IgD-negative memory B cell (primary cell): ENCODE data around the gene CCDC61. TPM values are rescaled to one million over a fixed set of nuclear protein-coding genes. Genes with fewer than 3 reads are reported as not detected.

ENCODE experiments used
- H3K27ac Mint-ChIP-seq, 3 donors: one replicate each; pipeline ENCODE4 v1.8.0; 2020 to 2022; ENCODE audit warnings: mild to moderate bottlenecking in 3 of 3, mixed read lengths in 3 of 3, moderate library complexity in 1 of 3
- H3K27me3 Mint-ChIP-seq: one replicate; pipeline ENCODE4 v1.8.0; 2021; ENCODE audit warnings: mixed read lengths
- H3K36me3 Mint-ChIP-seq: one replicate; pipeline ENCODE4 v1.8.0; 2020; ENCODE audit warnings: mild to moderate bottlenecking, mixed read lengths
- H3K4me1 Mint-ChIP-seq, 3 donors: one replicate each; pipeline ENCODE4 v1.8.0; 2020 to 2022; ENCODE audit warnings: mixed read lengths in 3 of 3, mild to moderate bottlenecking in 1 of 3
- H3K4me3 Mint-ChIP-seq, 4 donors: one replicate each; pipeline ENCODE4 v1.8.0; 2020 to 2022; ENCODE audit warnings: mild to moderate bottlenecking in 4 of 4, mixed read lengths in 4 of 4, moderate library complexity in 3 of 4
- H3K9me3 Mint-ChIP-seq, 3 donors: one replicate each; pipeline ENCODE4 v1.8.0; 2020 to 2021; ENCODE audit warnings: mixed read lengths in 3 of 3, mild to moderate bottlenecking in 1 of 3
- polyA plus RNA-seq: library from polyadenylated mRNA; unstranded; fragments of 300-500 nt; fragmentation: Illumina TruSeq; gene quantifications from one replicate; pipeline ENCODE4 v1.2.3, GENCODE V29; 2021

Gene CCDC61
- polyA plus RNA-seq, 1 donor from 2014 or later = 8.7 TPM

GRCh38 chr19:46017095-46017429, 21.8 kb downstream of the CCDC61 start:
- H3K36me3 Mint-ChIP-seq = no peaks in the 10 kb centered on the region
- peak overlapping the region; percentile 32 to 92 (median 72) for H3K4me3 Mint-ChIP-seq
- H3K4me1 Mint-ChIP-seq = peaks cover 7 to 9% (median 7%) of the 10 kb centered on the region in 3 donors
- no peak overlapping the region for H3K27ac Mint-ChIP-seq
- H3K9me3 Mint-ChIP-seq = no peaks in the 10 kb centered on the region
- peaks cover 8% of the 10 kb centered on the region for H3K27me3 Mint-ChIP-seq

DNA sequence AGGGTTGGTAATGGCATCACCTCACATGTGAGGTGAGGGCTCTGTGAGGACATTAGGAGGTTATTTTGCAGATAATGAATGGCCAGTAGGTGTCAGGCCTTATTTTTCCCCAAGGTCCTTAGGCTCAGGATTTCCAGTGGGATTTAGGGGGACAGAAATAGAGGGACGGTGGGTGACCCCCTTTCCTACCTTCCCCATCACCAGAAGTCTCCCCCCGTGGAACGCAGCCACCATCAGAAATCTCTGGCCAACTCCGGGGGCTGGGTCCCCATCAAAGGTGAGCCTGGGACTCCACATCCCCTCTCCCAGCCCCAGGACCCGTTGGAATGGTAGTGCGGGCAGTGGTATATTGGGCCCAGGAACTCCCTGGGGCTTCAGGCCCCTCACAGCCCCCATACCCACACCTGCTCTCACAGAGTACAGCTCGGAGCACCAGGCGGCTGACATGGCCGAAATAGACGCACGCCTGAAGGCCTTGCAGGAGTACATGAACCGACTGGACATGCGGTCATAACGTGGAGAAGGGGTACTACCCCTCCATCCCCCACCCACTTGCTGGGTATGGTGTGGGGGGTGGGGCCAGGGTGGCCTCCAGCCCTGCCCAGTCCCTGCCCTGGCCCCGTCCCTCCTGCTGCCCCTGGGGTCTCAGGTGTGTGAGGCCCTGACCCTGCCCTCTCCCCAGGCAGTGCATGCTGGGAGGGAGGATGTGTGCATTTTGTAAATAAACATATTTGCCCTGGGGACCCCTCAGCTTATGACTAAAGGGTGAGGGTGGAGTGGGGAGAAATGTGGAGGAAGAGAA, 22.8 kb downstream of the CCDC61 start:
- Mint-ChIP-seq H3K27ac (no peak overlapping the region), H3K36me3 (no peaks in the 10 kb centered on the region), H3K4me3 (peak overlapping the region in 2 of 4 donors; percentile 5 to 32), H3K4me1 (peaks cover 7 to 9% (median 7%) of the 10 kb centered on the region in 3 donors), H3K27me3 (peaks cover 12% of the 10 kb centered on the region), H3K9me3 (no peaks in the 10 kb centered on the region)

DNA sequence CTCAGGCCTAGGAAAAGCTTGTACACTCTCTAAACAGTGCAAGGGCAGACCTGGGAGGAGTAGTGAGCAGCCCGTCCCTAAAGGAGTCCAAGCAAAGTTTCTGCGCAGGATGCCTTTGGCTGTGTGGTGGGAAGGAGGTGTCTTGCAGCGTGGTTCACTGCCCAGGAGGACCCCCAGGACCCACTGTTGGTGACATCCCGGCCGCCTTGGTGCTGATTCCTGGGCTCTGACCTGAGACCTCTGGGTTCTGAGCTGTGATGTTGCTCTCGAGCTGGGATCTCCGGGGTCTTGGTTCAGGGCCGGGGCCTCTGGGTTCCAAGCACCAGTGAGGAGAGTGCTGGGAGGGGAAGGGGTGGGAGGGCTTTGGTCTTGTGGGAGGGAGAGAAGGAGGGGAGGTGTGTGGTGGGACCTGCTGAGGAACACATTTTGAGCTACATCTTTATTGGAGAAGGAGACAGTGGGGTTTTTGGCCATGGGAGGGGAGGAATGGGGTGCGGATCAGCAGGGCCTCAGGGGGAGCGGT, 23.5 kb downstream of the CCDC61 start:
- Mint-ChIP-seq H3K4me1 (peaks cover 7 to 9% (median 7%) of the 10 kb centered on the region in 3 donors), H3K27ac (no peak overlapping the region), H3K4me3 (no peak overlapping the region), H3K9me3 (no peaks in the 10 kb centered on the region), H3K36me3 (no peaks in the 10 kb centered on the region), H3K27me3 (peaks cover 16% of the 10 kb centered on the region)

GRCh38 chr19:46019270-46019669, 24.0 kb downstream of the CCDC61 start:
- Mint-ChIP-seq H3K27ac (no peak overlapping the region), H3K4me1 (peaks cover 7 to 8% (median 7%) of the 10 kb centered on the region in 3 donors), H3K36me3 (no peaks in the 10 kb centered on the region)

GRCh38 chr19:46020819-46021125, 25.5 kb downstream of the CCDC61 start:
- H3K27ac Mint-ChIP-seq = no peak overlapping the region
- H3K36me3 Mint-ChIP-seq = no peaks in the 10 kb centered on the region
- H3K4me1 Mint-ChIP-seq = peaks cover 1 to 3% (median 2%) of the 10 kb centered on the region in 3 donors
- H3K27me3 Mint-ChIP-seq = peaks cover 13% of the 10 kb centered on the region
- no peak overlapping the region for H3K4me3 Mint-ChIP-seq
- peaks cover 0 to under 1% (median 0%) of the 10 kb centered on the region in 3 donors for H3K9me3 Mint-ChIP-seq

More at GRCh38 chr19:46019270-46019669, 24.0 kb downstream of the CCDC61 start:
- Mint-ChIP-seq H3K4me3 (no peak overlapping the region), H3K27me3 (peaks cover 20% of the 10 kb centered on the region), H3K9me3 (no peaks in the 10 kb centered on the region)

DNA sequence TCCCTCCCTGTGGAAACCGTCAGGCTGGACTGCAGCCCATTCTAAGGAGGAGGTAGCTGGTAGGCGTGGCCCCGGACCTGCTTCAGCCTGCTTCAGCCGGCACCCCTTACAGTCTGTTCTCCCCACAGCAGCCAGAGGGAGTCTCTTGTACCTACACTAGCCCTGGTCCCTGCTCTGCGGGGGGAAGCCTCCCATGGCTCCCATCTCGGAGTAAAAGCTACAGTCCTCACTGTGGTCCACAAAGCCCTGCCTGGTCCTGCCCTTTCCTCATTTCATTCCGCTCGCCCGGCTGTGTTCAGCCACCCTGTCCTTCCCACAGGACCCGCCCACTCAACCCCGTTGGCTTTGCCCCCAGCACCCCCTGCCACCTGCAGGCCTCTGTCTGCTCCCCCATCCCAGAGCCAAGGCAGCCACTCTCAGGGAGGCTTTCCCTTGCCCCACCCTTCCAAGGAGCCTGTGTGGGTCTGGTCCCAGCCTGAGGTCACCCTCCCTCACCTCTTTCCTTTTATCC, 26.3 kb downstream of the CCDC61 start:
- H3K4me3 Mint-ChIP-seq = no peak overlapping the region
- H3K36me3 Mint-ChIP-seq = no peaks in the 10 kb centered on the region
- peaks cover 1 to 3% (median 2%) of the 10 kb centered on the region in 3 donors for H3K4me1 Mint-ChIP-seq
- H3K27ac Mint-ChIP-seq = no peak overlapping the region
- peaks cover 21% of the 10 kb centered on the region for H3K27me3 Mint-ChIP-seq
- H3K9me3 Mint-ChIP-seq = peaks cover 0 to 5% (median 1%) of the 10 kb centered on the region in 3 donors

- Mint-ChIP-seq H3K9me3 (peaks cover 0 to 5% (median 1%) of the 10 kb centered on the region in 3 donors), H3K27me3 (peaks cover 25% of the 10 kb centered on the region), H3K36me3 (no peaks in the 10 kb centered on the region), H3K4me1 (peaks cover 0 to 1% (median under 1%) of the 10 kb centered on the region in 3 donors), H3K27ac (no peak overlapping the region), H3K4me3 (no peak overlapping the region)
Measured at GRCh38 chr19:46022061-46022430, 26.8 kb downstream of the CCDC61 start.

DNA sequence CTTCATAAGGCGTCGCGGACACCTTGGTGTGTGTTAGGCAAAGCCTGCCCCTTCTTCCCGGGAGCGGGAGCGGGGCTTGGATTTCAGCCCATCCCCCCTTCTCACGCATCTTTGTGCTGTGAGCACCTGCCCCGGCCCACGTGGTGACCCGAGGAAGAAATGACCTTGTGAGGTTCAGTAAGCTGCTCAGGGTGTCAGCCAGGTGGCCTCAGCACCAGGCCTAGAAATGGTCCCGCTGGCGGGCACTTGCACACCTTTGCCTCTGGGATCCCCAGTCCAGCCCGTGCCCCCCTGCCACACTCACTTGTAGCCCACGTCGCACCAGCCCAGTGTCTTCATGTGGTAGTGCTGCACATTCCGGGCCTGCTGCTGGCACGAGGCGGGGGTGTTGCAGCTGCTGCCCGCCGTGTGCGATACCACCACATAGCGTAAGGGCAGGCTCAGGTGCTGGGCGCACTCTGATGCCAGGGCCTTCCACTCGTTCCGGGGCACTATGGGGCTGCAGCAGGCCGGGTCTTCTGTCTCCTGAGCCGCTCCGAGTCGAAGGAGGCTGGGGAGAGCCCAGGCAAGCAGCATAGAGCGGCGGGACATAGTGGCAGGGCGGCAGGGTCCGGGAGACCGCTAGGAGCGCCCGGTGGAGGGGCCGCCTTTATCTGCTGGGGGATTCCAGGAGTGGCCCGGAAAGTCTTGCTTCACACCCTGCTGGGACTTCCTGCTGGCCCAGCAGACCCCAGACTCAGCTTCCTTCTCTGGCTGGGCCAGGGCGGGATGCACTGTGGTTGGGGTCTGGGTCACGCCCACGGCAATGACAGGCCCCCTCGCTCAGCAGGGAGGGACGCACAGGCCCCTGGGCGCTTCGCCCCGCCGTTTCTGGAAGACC, 27.4 kb downstream of the CCDC61 start, which contains the start of gene PGLYRP1:
Gene PGLYRP1, minus strand, starts transcription at position 623 of the 880 bp plus-strand sequence. Its CDS starts 32 bp downstream, at position 591.
- Mint-ChIP-seq H3K9me3 (peaks cover 0 to 5% (median 1%) of the 10 kb centered on the region in 3 donors), H3K27me3 (peaks cover 25% of the 10 kb centered on the region), H3K4me1 (peaks cover 0 to 1% (median 0%) of the 10 kb centered on the region in 3 donors), H3K27ac (no peak within 1 kb of the TSS), H3K36me3 (no peaks in the 10 kb centered on the region), H3K4me3 (no peak within 1 kb of the TSS)

DNA sequence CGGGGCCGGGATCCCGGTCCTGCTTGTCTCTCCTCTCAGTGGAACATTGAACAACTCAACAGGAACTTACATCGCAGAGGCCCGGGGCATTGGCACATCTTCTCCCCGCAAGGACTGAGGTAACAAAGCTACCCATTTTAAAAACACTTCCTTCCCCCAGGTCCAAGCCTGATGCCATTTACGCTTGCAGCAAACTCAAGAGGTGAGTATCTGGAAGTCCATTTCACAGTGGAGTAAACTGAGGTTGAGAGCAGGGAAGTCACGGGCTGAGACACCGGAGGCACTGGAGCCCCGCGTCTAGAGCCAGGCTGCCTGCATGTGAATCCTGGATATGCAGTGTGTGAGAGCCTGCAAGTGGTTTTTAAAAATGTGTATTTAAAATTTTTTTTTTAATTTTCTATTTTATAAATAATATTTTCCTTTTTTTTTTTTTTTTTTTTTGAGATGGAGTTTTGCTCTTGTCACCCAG, 28.1 kb downstream of the CCDC61 start:
- Mint-ChIP-seq H3K36me3 (no peaks in the 10 kb centered on the region), H3K4me3 (no peak overlapping the region), H3K27me3 (peaks cover 25% of the 10 kb centered on the region), H3K9me3 (peaks cover 0 to 5% (median 1%) of the 10 kb centered on the region in 3 donors), H3K27ac (no peak overlapping the region), H3K4me1 (peaks cover 0 to 1% (median 0%) of the 10 kb centered on the region in 3 donors)

GRCh38 chr19:46025835-46026234, 30.6 kb downstream of the CCDC61 start:
- H3K36me3 Mint-ChIP-seq = no peaks in the 10 kb centered on the region
- H3K4me3 Mint-ChIP-seq = no peak overlapping the region
- H3K27me3 Mint-ChIP-seq = peaks cover 29% of the 10 kb centered on the region
- peaks cover 0 to 3% (median 2%) of the 10 kb centered on the region in 3 donors for H3K4me1 Mint-ChIP-seq
- H3K9me3 Mint-ChIP-seq = peaks cover 0 to 5% (median 1%) of the 10 kb centered on the region in 3 donors
- H3K27ac Mint-ChIP-seq = no peak overlapping the region

DNA sequence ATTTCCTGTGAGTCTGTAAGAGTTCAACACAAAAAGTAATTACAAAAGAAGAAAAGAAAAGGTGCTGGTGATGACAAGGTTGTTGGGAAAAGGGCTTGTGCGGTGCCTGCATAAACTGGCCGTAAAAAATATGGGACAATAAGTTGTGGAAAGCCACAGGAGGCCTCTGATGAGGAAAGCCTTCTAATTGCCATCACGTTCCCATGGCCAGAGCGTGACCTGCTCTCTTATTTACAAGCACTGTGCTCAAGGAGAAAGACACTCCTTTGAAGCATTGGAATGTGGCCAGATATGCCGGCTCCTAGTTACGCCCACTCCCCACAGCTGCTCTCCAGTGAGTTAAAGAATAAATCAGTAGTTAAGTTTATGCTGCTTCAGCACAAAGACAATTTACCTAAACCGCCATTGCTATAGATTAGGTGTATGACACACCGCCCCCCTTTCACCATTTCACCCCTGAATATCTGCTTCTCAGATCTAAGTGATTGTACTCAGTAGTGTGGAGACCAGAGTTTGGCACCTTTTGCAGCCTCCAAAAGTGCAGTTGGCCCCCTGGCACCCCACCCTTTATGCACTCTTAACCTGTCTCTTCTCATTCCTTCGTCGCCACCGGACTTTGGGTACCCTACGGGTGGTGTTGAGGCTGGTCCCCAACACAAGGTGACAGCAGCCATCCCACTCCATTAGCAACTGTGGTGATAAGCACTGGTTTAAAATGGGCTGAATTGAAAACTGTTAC, 35.7 kb downstream of the CCDC61 start:
- Mint-ChIP-seq H3K27me3 (peaks cover 18% of the 10 kb centered on the region), H3K27ac (no peak overlapping the region), H3K4me3 (no peak overlapping the region), H3K9me3 (peaks cover 0 to 2% (median 1%) of the 10 kb centered on the region in 3 donors), H3K36me3 (no peaks in the 10 kb centered on the region), H3K4me1 (peaks cover 0 to 3% (median 2%) of the 10 kb centered on the region in 3 donors)

DNA sequence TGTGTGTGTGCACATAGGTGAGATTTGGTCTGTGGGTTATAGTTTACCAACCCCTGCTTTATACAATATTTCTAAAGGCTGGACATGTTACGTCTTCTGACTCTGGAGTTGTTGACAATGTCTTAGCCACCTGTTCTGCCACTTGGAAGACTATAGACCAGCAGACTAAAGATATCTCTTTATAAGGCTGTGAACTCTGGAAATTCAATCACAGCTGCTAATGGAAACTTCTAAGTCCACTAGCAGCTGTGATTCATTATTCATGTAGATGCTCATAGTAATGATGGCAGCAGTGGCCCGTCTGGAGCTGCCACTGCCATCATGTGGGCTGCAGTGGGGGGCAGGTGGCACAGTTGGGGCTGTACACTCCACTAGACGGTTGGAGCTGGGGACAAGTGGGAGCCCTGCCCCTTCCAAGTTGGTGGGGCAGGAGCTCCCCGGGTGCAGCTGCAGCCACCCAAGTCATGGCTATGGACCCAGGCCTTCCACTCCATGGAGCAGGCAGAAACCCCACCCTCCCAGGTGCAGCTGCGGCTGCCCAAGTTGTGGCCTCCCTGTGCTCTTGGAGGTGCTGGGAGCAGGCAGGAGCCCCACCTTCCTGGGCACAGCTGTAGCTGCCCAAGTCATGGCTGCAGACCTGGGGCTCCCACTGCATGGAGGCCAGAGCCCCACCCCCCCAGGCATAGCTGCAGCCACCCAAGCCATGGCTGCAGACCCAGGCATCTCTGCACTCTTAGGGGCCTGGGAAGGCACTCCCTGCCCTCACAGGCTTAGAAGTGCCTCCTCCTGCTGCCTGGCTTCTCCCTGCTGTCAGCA, 36.7 kb downstream of the CCDC61 start:
- Mint-ChIP-seq H3K4me1 (peaks cover 0 to 3% (median 2%) of the 10 kb centered on the region in 3 donors), H3K27ac (no peak overlapping the region), H3K27me3 (peaks cover 8% of the 10 kb centered on the region), H3K9me3 (peaks cover 0 to 3% (median 0%) of the 10 kb centered on the region in 3 donors), H3K4me3 (no peak overlapping the region), H3K36me3 (no peaks in the 10 kb centered on the region)

GRCh38 chr19:46032597-46033025, 37.3 kb downstream of the CCDC61 start:
- H3K27ac Mint-ChIP-seq = no peak overlapping the region
- peaks cover 8% of the 10 kb centered on the region for H3K27me3 Mint-ChIP-seq
- peaks cover 0 to 3% (median 2%) of the 10 kb centered on the region in 3 donors for H3K9me3 Mint-ChIP-seq
- peaks cover 0 to 3% (median 2%) of the 10 kb centered on the region in 3 donors for H3K4me1 Mint-ChIP-seq
- H3K36me3 Mint-ChIP-seq = peaks cover under 1% of the 10 kb centered on the region
- no peak overlapping the region for H3K4me3 Mint-ChIP-seq
